ENCODE measurements around the gene OPRD1. TPM values are rescaled to one million over a fixed set of nuclear protein-coding genes. Genes with fewer than 3 reads are reported as not detected.
A peak's percentile ranks its signal among the peaks of the same experiment; 100 is the strongest.

The OPRD1 gene
- total RNA-seq, 1 donor from 2014 or later, result not detected

GRCh38 chr1:28905921-28906666, 94.1 kb downstream of the OPRD1 start:
- no peak overlapping the region for H3K27ac ChIP-seq
- no peaks in the 10 kb centered on the region for H3K4me1 ChIP-seq
- intact Hi-C loops (cut with DNase I), result no loop called here
- H3K4me3 ChIP-seq, result no peak overlapping the region
- H3K36me3 ChIP-seq, result no peaks in the 10 kb centered on the region
- no peaks in the 10 kb centered on the region for H3K27me3 ChIP-seq (ENCODE audit: low read depth)
- ATAC-seq (no peak), DNase-seq (no peak)
- H3K9me3 ChIP-seq, result no peaks in the 10 kb centered on the region
- TF ChIP-seq, protein P1, sequence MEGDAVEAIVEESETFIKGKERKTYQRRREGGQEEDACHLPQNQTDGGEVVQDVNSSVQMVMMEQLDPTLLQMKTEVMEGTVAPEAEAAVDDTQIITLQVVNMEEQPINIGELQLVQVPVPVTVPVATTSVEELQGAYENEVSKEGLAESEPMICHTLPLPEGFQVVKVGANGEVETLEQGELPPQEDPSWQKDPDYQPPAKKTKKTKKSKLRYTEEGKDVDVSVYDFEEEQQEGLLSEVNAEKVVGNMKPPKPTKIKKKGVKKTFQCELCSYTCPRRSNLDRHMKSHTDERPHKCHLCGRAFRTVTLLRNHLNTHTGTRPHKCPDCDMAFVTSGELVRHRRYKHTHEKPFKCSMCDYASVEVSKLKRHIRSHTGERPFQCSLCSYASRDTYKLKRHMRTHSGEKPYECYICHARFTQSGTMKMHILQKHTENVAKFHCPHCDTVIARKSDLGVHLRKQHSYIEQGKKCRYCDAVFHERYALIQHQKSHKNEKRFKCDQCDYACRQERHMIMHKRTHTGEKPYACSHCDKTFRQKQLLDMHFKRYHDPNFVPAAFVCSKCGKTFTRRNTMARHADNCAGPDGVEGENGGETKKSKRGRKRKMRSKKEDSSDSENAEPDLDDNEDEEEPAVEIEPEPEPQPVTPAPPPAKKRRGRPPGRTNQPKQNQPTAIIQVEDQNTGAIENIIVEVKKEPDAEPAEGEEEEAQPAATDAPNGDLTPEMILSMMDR (IDR thresholded peaks at IDR 0.05), result no peak

GRCh38 chr1:28909198-28909597, 97.2 kb downstream of the OPRD1 start:
- H3K27ac ChIP-seq, result no peak overlapping the region
- H3K27me3 ChIP-seq (ENCODE audit: low read depth), result no peaks in the 10 kb centered on the region
- H3K36me3 ChIP-seq, result no peaks in the 10 kb centered on the region
- H3K9me3 ChIP-seq, result no peaks in the 10 kb centered on the region
- no peak for DNase-seq
- peaks cover 7% of the 10 kb centered on the region for H3K4me1 ChIP-seq
- TF ChIP-seq, protein P1 (IDR thresholded peaks at IDR 0.05), result no peak
- H3K4me3 ChIP-seq, result no peak overlapping the region
- intact Hi-C loops (cut with DNase I), result no loop called here
- ATAC-seq, result no peak

- Histone ChIP-seq H3K36me3 (no peaks in the 10 kb centered on the region), H3K4me1 (peaks cover 15% of the 10 kb centered on the region), H3K4me3 (no peak overlapping the region), H3K27ac (no peak overlapping the region), H3K9me3 (no peaks in the 10 kb centered on the region), H3K27me3 (ENCODE audit: low read depth) (no peaks in the 10 kb centered on the region)
- intact Hi-C loops (cut with DNase I), result no loop called here
- DNase-seq (no peak), ATAC-seq (no peak)
- TF ChIP-seq, protein P1 (IDR thresholded peaks at IDR 0.05), result no peak
These were observed 98.6 kb downstream of the OPRD1 start for GRCh38 chr1:28910379-28911115.

DNA sequence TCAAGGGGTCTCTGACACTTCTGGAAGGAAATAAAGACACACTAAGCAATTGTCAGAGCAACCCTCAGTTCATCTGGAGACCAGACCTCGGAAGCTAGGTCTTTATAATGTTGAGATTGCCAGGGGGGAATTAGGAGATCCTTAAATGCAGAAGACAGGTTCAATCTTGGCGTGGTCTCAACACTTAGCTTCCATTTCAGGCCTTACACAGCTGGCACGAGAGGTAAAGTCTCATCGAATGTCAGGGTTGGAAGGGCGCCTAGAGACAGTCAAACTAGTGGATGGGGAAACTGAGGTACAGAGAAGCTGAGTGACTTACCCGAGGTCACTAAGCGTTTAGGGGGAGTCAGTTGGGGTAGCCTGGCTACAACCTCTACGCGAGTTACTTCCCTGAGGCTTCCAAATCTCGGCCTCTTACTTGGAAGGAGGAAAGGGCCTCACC, 101.8 kb downstream of the OPRD1 start:
- Histone ChIP-seq H3K4me3 (peak overlapping the region; percentile 73), H3K9me3 (no peaks in the 10 kb centered on the region), H3K4me1 (peaks cover 19% of the 10 kb centered on the region), H3K27me3 (ENCODE audit: low read depth) (no peaks in the 10 kb centered on the region), H3K36me3 (no peaks in the 10 kb centered on the region), H3K27ac (peak overlapping the region; percentile 49)
- TF ChIP-seq, protein P1 (IDR thresholded peaks at IDR 0.05), result no peak
- DNase-seq (no peak), ATAC-seq (no peak)
- intact Hi-C loops (cut with DNase I), result no loop called here

- no peaks in the 10 kb centered on the region for H3K36me3 ChIP-seq
- DNase-seq (peak; percentile 92), ATAC-seq (peak; percentile 98 to 99)
- TF ChIP-seq, protein P1 (IDR thresholded peaks at IDR 0.05), result no peak
- no peaks in the 10 kb centered on the region for H3K27me3 ChIP-seq (ENCODE audit: low read depth)
- peak within 1 kb of the TSS; percentile 73 for H3K4me3 ChIP-seq
- peak within 1 kb of the TSS; percentile 72 for H3K27ac ChIP-seq
- H3K9me3 ChIP-seq, result no peaks in the 10 kb centered on the region
- intact Hi-C loops (cut with DNase I), result no loop called here
- H3K4me1 ChIP-seq, result peaks cover 19% of the 10 kb centered on the region
These were observed 102.5 kb downstream of the OPRD1 start, which contains the start of gene EPB41 for GRCh38 chr1:28914228-28915030. Gene EPB41 (plus strand): TSS chr1:28914569. CDS start chr1:28987438, 72,869 bp downstream.

Data from lower lobe of right lung (tissue), 2 donors.